Heart right ventricle (tissue), 16 donors: Measurements from ENCODE around the gene ADSS1. TPM values are rescaled to one million over a fixed set of nuclear protein-coding genes. Genes with fewer than 3 reads are reported as not detected.

ENCODE experiments used
- ATAC-seq, 8 donors: fragments of 200-7000 bp; cut with Tn5 transposase; one replicate each; pipeline ENCODE4 v1.9.1; 2020; ENCODE audit warnings: mild to moderate bottlenecking in 8 of 8, moderate library complexity in 8 of 8, moderate number of reproducible peaks in 1 of 8
- DNase-seq, 2 donors: peaks; one replicate each; pipeline ENCODE4 v3.0.0-alpha.2; 2020
- H3K27ac ChIP-seq, 10 donors: fragments of 200-600 bp; sonication (generic) in 2 of 10; one replicate each; pipeline versions ENCODE4 v1.5.0 to v1.8.0; 2020 to 2022; ENCODE audit warnings: mild to moderate bottlenecking in 3 of 10
- H3K27me3 ChIP-seq, 7 donors: fragments of 200-600 bp; one replicate each; pipeline ENCODE4 v1.8.0; 2021 to 2022; ENCODE audit warnings: mild to moderate bottlenecking in 2 of 7
- H3K36me3 ChIP-seq, 9 donors: fragments of 200-600 bp; sonication (generic) in 1 of 9; one replicate each; pipeline versions ENCODE4 v1.5.0 to v1.8.0; 2020 to 2022; ENCODE audit warnings: mild to moderate bottlenecking in 2 of 9
- H3K4me1 ChIP-seq, 9 donors: fragments of 200-600 bp; sonication (generic) in 1 of 9; one replicate each; pipeline versions ENCODE4 v1.5.0 to v1.8.0; 2020 to 2022; ENCODE audit warnings: mild to moderate bottlenecking in 4 of 9
- H3K4me3 ChIP-seq, 10 donors: fragments of 200-600 bp; sonication (generic) in 2 of 10; one replicate each; pipeline versions ENCODE4 v1.5.0 to v1.8.0; 2020 to 2022; ENCODE audit warnings: mild to moderate bottlenecking in 7 of 10, moderate library complexity in 2 of 10
- H3K9me3 ChIP-seq, 11 donors: fragments of 200-600 bp in 10 of 11; sonication (generic) in 2 of 11; one replicate each; pipeline versions ENCODE4 v1.5.0 to v1.8.0; 2013 to 2022; ENCODE audit warnings: mild to moderate bottlenecking in 2 of 11, control low read depth in 1 of 11, moderate library complexity in 1 of 11
- WGBS, 2 donors: extraction: QIAGEN DNeasy Blood & Tissue Kit; methylation state at CpG; one replicate each; pipeline ENCODE4 v1.1.7; 2013; ENCODE audit warnings: inconsistent platforms in 1 of 2; 5-methylcytosine and 5-hydroxymethylcytosine counted together
- intact Hi-C, 10 donors: fragments of 100-400 bp; cut with DNase I; formaldehyde crosslinking; loops; one replicate each; pipeline versions ENCODE4 v1.11.1 to v1.14.2; 2022
- polyA plus RNA-seq, 2 donors: library from polyadenylated mRNA; stranded (reverse); fragments of 200-250 nt; gene quantifications; one replicate each; pipeline ENCODE4 v1.2.3, GENCODE V29; 2013
- total RNA-seq, 10 donors: library from RNA; stranded (reverse); fragmentation: NEBNext Ultra II Directional in 3 of 10; extraction: Animal tissue kit (Norgen Biotek cat#: 25700) in 3 of 10; gene quantifications; one replicate each; pipeline versions ENCODE4 v1.2.1 to v1.2.4, GENCODE V29; 2021 to 2023
- TF ChIP-seq, protein P1 (sequence below), 9 donors: fragments of 200-600 bp; sonication (generic) in 2 of 9; IDR thresholded peaks; one replicate each; pipeline versions ENCODE4 v1.5.0 to v1.8.0; 2021 to 2022; ENCODE audit warnings: antibody characterized with exemption in 9 of 9, mild to moderate bottlenecking in 5 of 9, moderate library complexity in 1 of 9
- donor health status: Arrhythmogenic right ventricular cardiomyopathy.
- donor health status: ischemic (EF 13 %, LVEDD 7.1; RV severe dilation, severe dysfunction).
- donor health status: healthy with polysubstance abuse.
- donor health status: DM: no; HTN: yes; CAD: no.
- donor health status: DM: no; HTN: no; CAD: no.
- donor health status: ischemic (EF 25% LVEDD 6.9; RV normal size, moderate dysfunction).
- donor health status: ischemic (EF 25% LVEDD 5.7; RV mildly dilated, moderate dysfunction).
- donor health status: healthy.
- donor health status: DM: yes; HTN: yes; CAD: no.
- donor health status: Ischemic cardiomyopathy.
- donor health status: ischemic (EF 35%, LVEDD 5.7; RV mildly dilated, moderate dysfunction).
- donor health status: nonischemic (EF 11% LVEDD 7.7; RV severe dilation, severe dysfunction).
- donor health status: DM: yes; HTN: yes; CAD: no.
- donor health status: PGD.
- donor health status: ischemic (EF 29% LVEDD 5.4; RV normal size, mild dysfunction).
- donor health status: nonischemic (EF 23%, LVEDD 6.1; RV moderate dilation, normal function).

ADSS1 gene
- total and polyA plus RNA-seq, 12 donors = 74.6 to 295 (median 195) TPM

- no peak for ATAC-seq
- Histone ChIP-seq H3K27ac (no peak overlapping the region), H3K27me3 (no peaks in the 10 kb centered on the region), H3K4me1 (peaks cover 3 to 35% (median 25%) of the 10 kb centered on the region in 9 donors), H3K4me3 (no peak overlapping the region), H3K36me3 (peaks cover 0 to 68% (median 0%) of the 10 kb centered on the region in 9 donors), H3K9me3 (no peaks in the 10 kb centered on the region)
- 92 to 93% methylated on average over 9 of the region's 9 CpGs for WGBS, 2 donors
- intact Hi-C loops = no loop called here
- TF ChIP-seq, protein P1, sequence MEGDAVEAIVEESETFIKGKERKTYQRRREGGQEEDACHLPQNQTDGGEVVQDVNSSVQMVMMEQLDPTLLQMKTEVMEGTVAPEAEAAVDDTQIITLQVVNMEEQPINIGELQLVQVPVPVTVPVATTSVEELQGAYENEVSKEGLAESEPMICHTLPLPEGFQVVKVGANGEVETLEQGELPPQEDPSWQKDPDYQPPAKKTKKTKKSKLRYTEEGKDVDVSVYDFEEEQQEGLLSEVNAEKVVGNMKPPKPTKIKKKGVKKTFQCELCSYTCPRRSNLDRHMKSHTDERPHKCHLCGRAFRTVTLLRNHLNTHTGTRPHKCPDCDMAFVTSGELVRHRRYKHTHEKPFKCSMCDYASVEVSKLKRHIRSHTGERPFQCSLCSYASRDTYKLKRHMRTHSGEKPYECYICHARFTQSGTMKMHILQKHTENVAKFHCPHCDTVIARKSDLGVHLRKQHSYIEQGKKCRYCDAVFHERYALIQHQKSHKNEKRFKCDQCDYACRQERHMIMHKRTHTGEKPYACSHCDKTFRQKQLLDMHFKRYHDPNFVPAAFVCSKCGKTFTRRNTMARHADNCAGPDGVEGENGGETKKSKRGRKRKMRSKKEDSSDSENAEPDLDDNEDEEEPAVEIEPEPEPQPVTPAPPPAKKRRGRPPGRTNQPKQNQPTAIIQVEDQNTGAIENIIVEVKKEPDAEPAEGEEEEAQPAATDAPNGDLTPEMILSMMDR (IDR thresholded peaks at IDR 0.05) = no peak
- no peak for DNase-seq
Observed at GRCh38 chr14:104784218-104784568, 60.2 kb downstream of the ADSS1 start.

DNA sequence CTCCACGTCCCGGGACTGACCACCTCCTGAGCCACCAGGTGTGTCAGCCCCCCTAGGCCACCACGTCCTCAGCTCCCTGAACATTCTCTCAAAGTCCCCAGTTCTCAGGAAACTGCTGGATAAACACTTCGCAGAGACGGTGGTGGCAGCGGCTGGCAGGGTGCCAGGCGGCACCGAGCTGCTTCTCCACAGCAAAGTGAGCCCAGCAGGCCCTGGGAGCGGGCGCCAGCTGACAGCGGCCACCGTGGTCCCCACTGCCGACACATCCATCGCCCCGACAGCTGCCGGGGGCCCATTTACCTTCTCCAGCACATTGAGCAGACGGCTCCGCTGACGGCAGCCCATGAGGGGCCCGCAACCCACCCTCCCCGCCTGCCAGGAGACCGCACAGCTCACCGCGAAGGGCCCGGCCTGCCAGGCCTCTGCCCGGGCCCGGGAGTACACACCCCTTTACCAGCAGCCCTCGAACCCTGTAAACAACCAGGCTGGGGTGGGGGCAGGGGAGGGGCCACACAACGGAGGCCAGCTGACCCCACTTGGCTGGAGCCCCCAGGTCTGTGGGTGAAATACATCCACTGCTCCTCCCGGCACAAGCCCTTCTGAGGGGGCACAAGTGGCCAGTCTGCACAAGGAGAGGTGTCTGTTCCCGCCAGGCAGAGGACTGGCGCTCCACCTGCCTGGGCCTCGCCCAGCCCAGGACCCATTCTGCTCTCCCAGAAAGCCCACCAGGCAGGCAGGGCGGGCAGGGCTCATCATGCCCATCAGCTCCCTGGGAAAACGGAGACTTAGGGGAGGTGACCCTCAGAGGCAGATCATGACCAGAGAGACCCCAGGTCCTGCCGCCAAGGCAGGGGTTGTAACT lies 61.0 kb downstream of the ADSS1 start:
- intact Hi-C loops = loop anchor here in 1 of 10 donors (5.0 kb wide), 1 partner anchor 37 kb away; no protein-coding TSS in a partner anchor
- DNase-seq = peak in 1 of 2 donors; percentile 18
- Histone ChIP-seq H3K4me3 (no peak overlapping the region), H3K4me1 (peaks cover 3 to 38% (median 25%) of the 10 kb centered on the region in 9 donors), H3K9me3 (no peaks in the 10 kb centered on the region), H3K27ac (no peak overlapping the region), H3K27me3 (no peaks in the 10 kb centered on the region), H3K36me3 (peaks cover 0 to 70% (median 0%) of the 10 kb centered on the region in 9 donors)
- 83% methylated on average over 36 of the region's 36 CpGs for WGBS, 2 donors
- TF ChIP-seq, protein P1 (IDR thresholded peaks at IDR 0.05) = no peak
- ATAC-seq = no peak

DNA sequence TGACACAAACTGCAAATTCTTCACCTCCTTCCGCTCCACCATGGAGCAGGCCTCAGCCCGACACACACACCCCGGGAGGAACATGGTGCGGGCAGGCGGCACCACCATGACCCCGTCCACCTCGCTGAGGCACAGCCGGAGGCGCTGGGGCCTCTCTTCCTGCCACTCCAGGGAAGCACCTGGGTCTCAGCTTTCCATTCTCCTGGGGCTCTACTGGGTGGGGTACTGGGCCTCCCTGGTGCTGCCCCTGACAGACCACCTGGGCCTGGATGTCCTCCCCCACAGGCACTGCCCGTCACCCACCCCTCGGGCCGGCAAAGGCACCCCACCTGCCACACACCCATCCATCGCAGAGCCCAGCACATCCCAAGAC lies 61.7 kb downstream of the ADSS1 start:
- H3K4me1 ChIP-seq = peaks cover 3 to 44% (median 25%) of the 10 kb centered on the region in 9 donors
- TF ChIP-seq, protein P1 (IDR thresholded peaks at IDR 0.05) = no peak
- no peak overlapping the region for H3K27ac ChIP-seq
- 92 to 93% methylated on average over 11 to 13 of the region's 13 CpGs for WGBS, 2 donors
- no peak for DNase-seq
- H3K4me3 ChIP-seq = no peak overlapping the region
- H3K9me3 ChIP-seq = no peaks in the 10 kb centered on the region
- no peaks in the 10 kb centered on the region for H3K27me3 ChIP-seq
- H3K36me3 ChIP-seq = peaks cover 0 to 70% (median 0%) of the 10 kb centered on the region in 9 donors
- ATAC-seq = no peak
- intact Hi-C loops = loop anchor here in 1 of 10 donors (5.0 kb wide), 1 partner anchor 37 kb away; no protein-coding TSS in a partner anchor

- TF ChIP-seq, protein P1 (IDR thresholded peaks at IDR 0.05) = peak in 1 of 9 donors; percentile 10
- peaks cover 0 to 70% (median 0%) of the 10 kb centered on the region in 9 donors for H3K36me3 ChIP-seq
- H3K27me3 ChIP-seq = no peaks in the 10 kb centered on the region
- H3K27ac ChIP-seq = peak overlapping the region in 1 of 10 donors; percentile 87
- DNase-seq (peak in 1 of 2 donors; percentile 21), ATAC-seq (peak; percentile 11 to 50 (median 38))
- H3K4me3 ChIP-seq = no peak overlapping the region
- WGBS, 2 donors = 63 to 70% methylated on average over 12 of the region's 14 CpGs
- H3K4me1 ChIP-seq = peaks cover 3 to 48% (median 30%) of the 10 kb centered on the region in 9 donors
- intact Hi-C loops = loop anchor here in 1 of 10 donors (5.0 kb wide), 1 partner anchor 36 kb away; no protein-coding TSS in a partner anchor
- no peaks in the 10 kb centered on the region for H3K9me3 ChIP-seq
Observed at GRCh38 chr14:104786091-104786586, 62.1 kb downstream of the ADSS1 start.
